ENCODE measurements around the gene APBA1.

DNA sequence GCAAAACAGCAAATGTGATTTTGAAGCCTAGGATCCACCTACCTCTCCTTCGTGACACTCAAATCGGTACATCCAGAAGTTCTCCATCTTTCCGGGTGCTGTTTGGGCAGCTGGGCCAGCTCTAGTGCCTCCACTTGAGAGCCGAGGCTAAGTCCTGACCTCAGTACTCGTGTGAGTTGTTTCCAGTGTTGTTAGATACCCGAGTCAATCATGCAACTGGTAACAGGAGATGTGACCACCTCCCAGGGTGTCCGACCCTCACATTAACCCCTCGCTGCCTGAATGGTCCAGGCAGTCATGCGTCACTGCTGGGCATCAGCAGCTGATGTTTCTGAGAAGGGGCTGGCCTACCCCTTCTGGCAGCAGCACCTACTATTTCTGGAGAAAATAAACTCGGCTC is 176.9 kb downstream of the APBA1 start:
- TF ChIP-seq CTCF (IDR thresholded peaks at IDR 0.05; ENCODE audit: insufficient read depth, low read length, poor library complexity, severe bottlenecking) (no peak), EZH2phosphoT487 (conservative IDR thresholded peaks at IDR 0.05; ENCODE audit: low read length) (no peak)

Data from SU-DHL-6 (cell line).